IMR-90 (cell line): Measurements from ENCODE around the gene COL12A1. TPM values are rescaled to one million over a fixed set of nuclear protein-coding genes. Genes with fewer than 3 reads are reported as not detected.

Experiments used
- ATAC-seq: fragments of 200-7000 bp; cut with Tn5 transposase; 2 replicates; pipeline ENCODE4 v1.9.1; 2020; ENCODE audit warnings: low read depth, mild to moderate bottlenecking, moderate library complexity
- BruUV-seq: library from RNA; stranded (reverse); fragments of 400-500 nt; replicated peaks from 2 replicates; lab custom pipeline; 2021; lab: Mats Ljungman, UMichigan
- CTCF ChIA-PET: fragments of 300-600 bp; formaldehyde crosslinking; extraction: SDS; loops from one replicate; lab custom pipeline; 2021; ENCODE audit warnings: antibody characterized with exemption; lab: Yijun Ruan, JAX
- POLR2A ChIA-PET: fragments of 300-600 bp; sonication (Branson Sonifier 250); formaldehyde crosslinking; loops from one replicate; lab custom pipeline; 2022; ENCODE audit warnings: antibody characterized with exemption; ENCODE audit not compliant: unreplicated experiment; lab: Charles Lee
- DNase-seq: peaks from one replicate; pipeline ENCODE4 v3.0.0; 2013
- H2AFZ ChIP-seq: replicated peaks from 2 replicates; pipeline ENCODE3; 2013; ENCODE audit warnings: low read length, mild to moderate bottlenecking; ENCODE audit not compliant: poor library complexity
- H2AK5ac ChIP-seq: 2 replicates; pipeline ENCODE4 v1.6.1; 2013; ENCODE audit warnings: low read depth, low read length, inconsistent platforms
- H2AK9ac ChIP-seq: replicated peaks from 2 replicates; pipeline ENCODE3; 2013; ENCODE audit warnings: mild to moderate bottlenecking, low read depth, low read length, moderate library complexity; ENCODE audit not compliant: poor library complexity
- H2BK120ac ChIP-seq: 2 replicates; pipeline ENCODE4 v1.6.1; 2013; ENCODE audit warnings: low read depth, low read length, inconsistent platforms
- H2BK15ac ChIP-seq: 3 replicates; pipeline ENCODE4 v1.6.1; 2013; ENCODE audit warnings: low read depth, low read length, inconsistent platforms
- H2BK20ac ChIP-seq: 2 replicates; pipeline ENCODE4 v1.6.1; 2013; ENCODE audit warnings: low read depth, mild to moderate bottlenecking, inconsistent platforms, low read length, moderate library complexity
- H2BK5ac ChIP-seq: 2 replicates; pipeline ENCODE4 v1.6.1; 2013; ENCODE audit warnings: mild to moderate bottlenecking, low read depth, low read length, inconsistent platforms; ENCODE audit not compliant: poor library complexity, severe bottlenecking
- H3K14ac ChIP-seq: replicated peaks from 2 replicates; pipeline ENCODE4 v1.6.1; 2013; ENCODE audit warnings: low read depth, low read length, inconsistent platforms
- H3K18ac ChIP-seq: 2 replicates; pipeline ENCODE4 v1.6.1; 2013; ENCODE audit warnings: low read depth, low read length, control low read depth
- H3K23ac ChIP-seq: 2 replicates; pipeline ENCODE4 v1.6.1; 2013; ENCODE audit warnings: low read depth, low read length, inconsistent platforms
- H3K27ac ChIP-seq: 2 replicates; pipeline ENCODE4 v1.5.1; 2013; ENCODE audit warnings: mild to moderate bottlenecking, control low read depth, low read length; ENCODE audit not compliant: insufficient read depth
- H3K27me3 ChIP-seq: 2 replicates; pipeline ENCODE4 v1.6.1; 2013; ENCODE audit warnings: low read length; ENCODE audit not compliant: control insufficient read depth, insufficient read depth
- H3K36me3 ChIP-seq: 2 replicates; pipeline ENCODE4 v1.6.1; 2013; ENCODE audit warnings: low read length, mixed read lengths; ENCODE audit not compliant: control insufficient read depth, insufficient read depth
- H3K4ac ChIP-seq: 2 replicates; pipeline ENCODE4 v1.6.1; 2013; ENCODE audit warnings: low read depth, low read length, inconsistent platforms
- H3K4me1 ChIP-seq: 2 replicates; pipeline ENCODE4 v1.6.1; 2013; ENCODE audit warnings: low read length, mixed read lengths; ENCODE audit not compliant: control insufficient read depth, insufficient read depth
- H3K4me2 ChIP-seq: 2 replicates; pipeline ENCODE4 v1.6.1; 2013; ENCODE audit warnings: low read depth, mild to moderate bottlenecking, control low read depth, low read length, moderate library complexity
- H3K4me3 ChIP-seq: 2 replicates; pipeline ENCODE4 v1.5.1; 2013; ENCODE audit warnings: low read depth, mild to moderate bottlenecking, control low read depth, low read length, moderate library complexity; ENCODE audit not compliant: insufficient read depth
- H3K56ac ChIP-seq: 2 replicates; pipeline ENCODE4 v1.6.1; 2013; ENCODE audit warnings: low read length, inconsistent platforms; ENCODE audit not compliant: insufficient read depth; ENCODE audit errors: extremely low read depth
- H3K79me1 ChIP-seq, 2 experiments: 2 replicates each; pipeline ENCODE4 v1.6.1; 2013; ENCODE audit warnings: low read length in 2 of 2, inconsistent platforms in 1 of 2, low read depth in 1 of 2
- H3K9ac ChIP-seq: 2 replicates; pipeline ENCODE4 v1.6.1; 2013; ENCODE audit warnings: low read depth, low read length, control low read depth
- H3K9me1 ChIP-seq: 2 replicates; pipeline ENCODE4 v1.6.1; 2013; ENCODE audit warnings: low read length, inconsistent platforms; ENCODE audit not compliant: insufficient read depth
- H3K9me3 ChIP-seq: 2 replicates; pipeline ENCODE4 v1.6.1; 2013; ENCODE audit warnings: low read length; ENCODE audit not compliant: control insufficient read depth, insufficient read depth
- H4K20me1 ChIP-seq: 2 replicates; pipeline ENCODE4 v1.6.1; 2013; ENCODE audit warnings: low read length, inconsistent platforms; ENCODE audit not compliant: insufficient read depth
- H4K5ac ChIP-seq: 2 replicates; pipeline ENCODE4 v1.6.1; 2013; ENCODE audit warnings: mild to moderate bottlenecking, low read depth, low read length, control low read depth
- H4K8ac ChIP-seq, 2 experiments: 2 replicates each; pipeline ENCODE4 v1.6.1; 2013; ENCODE audit warnings: low read depth in 2 of 2, low read length in 2 of 2, control low read depth in 1 of 2, inconsistent platforms in 1 of 2
- H4K91ac ChIP-seq: 2 replicates; pipeline ENCODE4 v1.6.1; 2013; ENCODE audit warnings: low read depth, low read length, inconsistent platforms; ENCODE audit not compliant: insufficient read depth
- BHLHE40 ChIP-seq: fragments of 150-350 bp; IDR thresholded peaks from 2 replicates; pipeline ENCODE4 v1.6.1; 2016; ENCODE audit warnings: mild to moderate bottlenecking, low read depth, low read length
- CEBPB ChIP-seq: IDR thresholded peaks from 2 replicates; pipeline ENCODE4 v1.6.1; 2012; ENCODE audit warnings: low read depth, low read length, improper control_type of control experiment
- CHD1 ChIP-seq: IDR thresholded peaks from 2 replicates; pipeline ENCODE4 v1.6.1; 2012; ENCODE audit warnings: low read depth, low read length, improper control_type of control experiment
- CTCF ChIP-seq: conservative IDR thresholded peaks from 2 replicates; pipeline ENCODE4 v1.5.1; 2012; ENCODE audit warnings: mild to moderate bottlenecking, low read depth, low read length, improper control_type of control experiment
- FOS ChIP-seq: fragments of 150-350 bp; IDR thresholded peaks from 2 replicates; pipeline ENCODE4 v1.6.1; 2016; ENCODE audit warnings: low read depth, low read length
- MAFK ChIP-seq: IDR thresholded peaks from 2 replicates; pipeline ENCODE4 v1.6.1; 2012; ENCODE audit warnings: low read depth, low read length, improper control_type of control experiment
- MAZ ChIP-seq: IDR thresholded peaks from 2 replicates; pipeline ENCODE4 v1.6.1; 2012; ENCODE audit warnings: low read depth, mild to moderate bottlenecking, low read length, improper control_type of control experiment, moderate library complexity, borderline replicate concordance
- MXI1 ChIP-seq: IDR thresholded peaks from 2 replicates; pipeline ENCODE4 v1.6.1; 2012; ENCODE audit warnings: low read depth, mild to moderate bottlenecking, low read length, moderate library complexity, borderline replicate concordance
- POLR2A ChIP-seq: IDR thresholded peaks from 2 replicates; pipeline ENCODE4 v1.6.1; 2012; ENCODE audit warnings: mild to moderate bottlenecking, low read depth, low read length
- RAD21 ChIP-seq: IDR thresholded peaks from 2 replicates; pipeline ENCODE4 v1.6.1; 2012; ENCODE audit warnings: low read length, improper control_type of control experiment
- RCOR1 ChIP-seq: IDR thresholded peaks from 2 replicates; pipeline ENCODE4 v1.6.1; 2012; ENCODE audit warnings: mild to moderate bottlenecking, low read length, improper control_type of control experiment; ENCODE audit not compliant: insufficient replicate concordance
- RFX5 ChIP-seq: IDR thresholded peaks from 2 replicates; pipeline ENCODE4 v1.8.0; 2012; ENCODE audit warnings: low read depth, mild to moderate bottlenecking, low read length, moderate library complexity
- SMC3 ChIP-seq: fragments of 150-350 bp; IDR thresholded peaks from 2 replicates; pipeline ENCODE4 v1.6.1; 2016; ENCODE audit warnings: low read depth, mild to moderate bottlenecking, antibody characterized with exemption, low read length, moderate library complexity
- WGBS, 2 experiments: methylation state at CpG; one replicate each; pipeline versions ENCODE4 v1.1.5 to v1.1.7; 2013; ENCODE audit warnings: missing lambda C conversion rate in 2 of 2; ENCODE audit not compliant: insufficient read length in 1 of 2; ENCODE audit errors: extremely low coverage in 2 of 2; 5-methylcytosine and 5-hydroxymethylcytosine counted together
- dilution Hi-C: fragments of 300-500 bp; cut with HindIII; formaldehyde crosslinking; loops from one replicate; pipeline ENCODE4 v1.14.3; 2018; ENCODE audit warnings: low sequenced_read_pairs; ENCODE audit not compliant: unreplicated experiment
- in situ Hi-C: fragments of 300-500 bp; cut with MboI; formaldehyde crosslinking; loops from 3 replicates; pipeline ENCODE4 v1.14.3; 2019; ENCODE audit warnings: low sequenced_read_pairs, inconsistent platforms, mixed read lengths
- intact Hi-C: fragments of 100-400 bp; cut with micrococcal nuclease; formaldehyde crosslinking; loops from 2 replicates; pipeline ENCODE4 v1.10.0; 2022
- polyA plus RNA-seq, 3 experiments: library from polyadenylated mRNA; depleted of rRNA; stranded (reverse); fragments of >200 nt; gene quantifications; 2 replicates each; pipeline ENCODE4 v1.2.3, GENCODE V29; 2012; ENCODE audit warnings: low replicate concordance in 1 of 3
- total RNA-seq: library from RNA; depleted of rRNA; stranded (reverse); fragments of >200 nt; gene quantifications from 2 replicates; pipeline ENCODE4 v1.2.3, GENCODE V29; 2012
- TF ChIP-seq, protein P1 (sequence below): fragments of 150-350 bp; IDR thresholded peaks from 2 replicates; pipeline ENCODE4 v1.6.1; 2016; ENCODE audit warnings: low read depth, mild to moderate bottlenecking, low read length, moderate library complexity, borderline replicate concordance

The COL12A1 gene
- total and polyA plus RNA-seq, 2 of the 4 experiments (the other 2 are of a cell fraction): 350 to 452 TPM

- 100% methylated on average over 1 of the region's 4 CpGs; no CpG with 5 or more reads in 1 of the 2 experiments for WGBS, 2 experiments
- Histone ChIP-seq H2AK5ac (no peak overlapping the region), H3K4me1 (peaks cover 12% of the 10 kb centered on the region; the same call in 1 of the 2 replicates), H3K18ac (0 out of 2 replicates have a peak overlapping the region, but pooled peaks have one; percentile 39), H3K4me3 (no peak overlapping the region), H3K9me1 (peaks cover 22% of the 10 kb centered on the region), H3K56ac (no peak overlapping the region), H3K27ac (no peak overlapping the region), H2BK20ac (no peak overlapping the region), H3K23ac (no peak overlapping the region), H3K4me2 (no peak overlapping the region), H2BK15ac (no peak overlapping the region), H4K20me1 (peaks cover 10% of the 10 kb centered on the region; the same call in 1 of the 2 replicates), H3K27me3 (no peaks in the 10 kb centered on the region), H2AK9ac (no peak overlapping the region), H3K79me1 (peaks cover 29 to 73% of the 10 kb centered on the region in 2 experiments), H2AFZ (no peak overlapping the region), H4K8ac (no peak overlapping the region), H4K5ac (0 out of 2 replicates have a peak overlapping the region, but pooled peaks have one; percentile 24), H3K9ac (no peak overlapping the region), H4K91ac (no peak overlapping the region), H2BK5ac (no peak overlapping the region), H3K14ac (no peak overlapping the region), H3K36me3 (peaks cover 67% of the 10 kb centered on the region), H2BK120ac (no peak overlapping the region), H3K9me3 (no peaks in the 10 kb centered on the region), H3K4ac (no peak overlapping the region)
- BruUV-seq: no TSS peak
- ATAC-seq (no peak), DNase-seq (no peak)
- TF ChIP-seq FOS (no peak), MXI1 (no peak), MAZ (no peak), RFX5 (no peak), SMC3 (no peak), CEBPB (no peak), MAFK (no peak), POLR2A (no peak), RCOR1 (no peak), CTCF (no peak), CHD1 (no peak), BHLHE40 (no peak), RAD21 (no peak)
- TF ChIP-seq, protein P1, sequence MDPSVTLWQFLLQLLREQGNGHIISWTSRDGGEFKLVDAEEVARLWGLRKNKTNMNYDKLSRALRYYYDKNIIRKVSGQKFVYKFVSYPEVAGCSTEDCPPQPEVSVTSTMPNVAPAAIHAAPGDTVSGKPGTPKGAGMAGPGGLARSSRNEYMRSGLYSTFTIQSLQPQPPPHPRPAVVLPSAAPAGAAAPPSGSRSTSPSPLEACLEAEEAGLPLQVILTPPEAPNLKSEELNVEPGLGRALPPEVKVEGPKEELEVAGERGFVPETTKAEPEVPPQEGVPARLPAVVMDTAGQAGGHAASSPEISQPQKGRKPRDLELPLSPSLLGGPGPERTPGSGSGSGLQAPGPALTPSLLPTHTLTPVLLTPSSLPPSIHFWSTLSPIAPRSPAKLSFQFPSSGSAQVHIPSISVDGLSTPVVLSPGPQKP: no peak
- CTCF ChIA-PET: no interaction called here
- POLR2A ChIA-PET: no interaction called here
- dilution Hi-C loops (no loop called here), in situ Hi-C loops (no loop called here), intact Hi-C loops (no loop called here)
Observed at GRCh38 chr6:75145211-75145610, 60.6 kb downstream of the COL12A1 start.
